ENCODE measurements around the gene ZBTB16.

The ZBTB16 gene

DNA sequence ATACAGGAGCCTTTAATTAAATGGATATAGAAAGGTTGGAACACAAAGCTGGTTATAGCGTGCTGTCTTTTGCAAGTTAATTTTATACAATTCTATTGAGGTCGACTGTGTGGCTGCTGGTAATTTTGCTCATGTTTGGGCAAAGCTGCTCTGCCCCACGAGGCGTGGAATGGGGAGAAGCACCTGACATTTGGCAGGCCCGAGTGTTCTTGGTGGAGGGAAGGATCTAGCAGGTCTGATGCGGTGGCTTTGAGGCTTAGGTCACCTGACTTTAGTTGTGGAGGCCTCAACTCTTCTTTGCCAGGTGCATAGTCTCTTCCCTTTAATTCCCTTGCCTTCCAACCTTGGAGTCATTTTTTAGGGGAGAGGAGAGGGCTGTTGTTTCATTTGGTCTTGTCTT, 97.3 kb downstream of the ZBTB16 start:
- DNase-seq, result no peak

- no peak for DNase-seq
Measured at GRCh38 chr11:114157476-114158050, 98.1 kb downstream of the ZBTB16 start.

GRCh38 chr11:114158421-114158820, 98.9 kb downstream of the ZBTB16 start:
- DNase-seq, result no peak

- DNase-seq, result no peak
Measured at GRCh38 chr11:114158886-114159285, 99.4 kb downstream of the ZBTB16 start.

DNA sequence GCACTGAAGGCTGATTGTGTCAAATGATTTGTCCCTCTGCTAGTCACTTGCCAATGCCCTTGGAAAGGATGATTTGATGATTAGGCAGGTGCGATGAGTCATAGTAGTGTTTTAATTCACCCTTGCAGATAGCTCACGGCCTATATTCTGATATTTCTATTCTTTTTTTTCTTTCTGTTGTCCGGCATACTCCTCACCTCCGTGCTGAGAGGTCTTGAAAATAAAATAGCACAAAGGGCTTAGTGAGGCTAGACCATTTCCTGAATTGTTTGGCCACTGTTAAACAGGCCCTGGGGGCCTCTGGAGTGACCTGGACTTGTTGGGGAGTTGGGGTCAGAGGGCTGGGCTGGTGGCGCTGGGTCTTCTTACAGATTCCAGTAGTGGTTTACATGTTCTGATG, 99.8 kb downstream of the ZBTB16 start:
- DNase-seq, result peak; percentile 31

DNA sequence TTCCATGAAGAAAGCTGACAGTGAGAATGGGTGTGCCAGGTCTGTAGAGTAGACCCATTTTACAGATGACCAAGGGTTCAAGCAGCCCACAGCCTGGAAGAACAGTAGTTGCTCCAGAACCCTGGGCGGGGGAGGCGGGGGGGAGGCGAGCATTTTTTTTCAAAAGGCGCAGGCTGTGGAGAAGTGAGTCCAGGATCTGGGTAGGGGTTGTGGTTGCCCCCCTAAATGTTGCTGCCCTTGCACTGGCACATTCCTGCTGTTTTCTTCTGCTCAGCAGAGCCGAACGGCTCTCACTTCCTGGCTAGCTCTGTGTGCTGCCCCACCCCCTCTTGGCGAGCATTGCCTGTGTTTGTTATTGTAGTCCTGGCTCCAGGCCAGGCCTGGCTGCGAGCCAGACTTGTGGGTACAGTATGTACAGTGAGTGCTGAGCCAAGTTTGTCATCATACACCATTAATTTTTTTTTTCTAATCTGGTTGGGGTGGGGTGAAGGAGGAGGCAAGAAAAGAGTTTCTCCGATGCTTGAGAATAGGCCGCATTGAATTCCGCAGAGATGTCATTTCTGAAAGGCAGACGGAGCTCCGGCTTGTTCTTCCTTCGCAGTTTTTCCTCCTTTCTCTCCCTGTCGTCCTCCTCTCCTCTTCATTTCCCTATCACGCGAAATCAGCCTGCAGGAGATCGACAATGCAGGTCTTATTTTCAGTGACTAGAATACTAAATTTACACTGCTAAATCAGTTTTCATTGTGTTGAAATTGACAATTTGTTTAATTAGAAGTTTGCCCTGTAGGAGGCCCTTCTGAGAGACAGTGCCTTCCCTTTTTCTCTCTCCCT, 100.5 kb downstream of the ZBTB16 start:
- DNase-seq, result peak; percentile 84

DNA sequence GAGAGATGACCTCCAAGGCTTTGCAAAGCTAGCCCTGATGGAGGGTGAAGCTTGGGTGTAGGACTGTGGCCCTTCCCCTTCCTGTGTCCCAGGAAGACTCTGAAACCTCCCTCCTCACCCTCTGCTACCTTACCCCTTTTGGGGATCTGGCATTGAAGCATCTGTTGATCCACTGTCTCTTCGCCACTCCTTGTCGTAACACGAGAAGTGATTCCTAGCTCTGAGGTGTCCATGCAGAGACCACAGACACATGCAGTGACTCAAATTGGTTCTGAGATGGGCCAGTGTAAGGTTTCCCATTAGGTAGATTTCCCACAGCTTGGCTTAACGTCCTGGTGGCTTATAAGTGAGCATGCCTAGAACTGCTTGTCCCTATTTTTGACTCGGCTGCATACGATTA, 101.4 kb downstream of the ZBTB16 start:
- no peak for DNase-seq

- DNase-seq, result no peak
Measured at GRCh38 chr11:114161486-114162250, 102.2 kb downstream of the ZBTB16 start.

DNA sequence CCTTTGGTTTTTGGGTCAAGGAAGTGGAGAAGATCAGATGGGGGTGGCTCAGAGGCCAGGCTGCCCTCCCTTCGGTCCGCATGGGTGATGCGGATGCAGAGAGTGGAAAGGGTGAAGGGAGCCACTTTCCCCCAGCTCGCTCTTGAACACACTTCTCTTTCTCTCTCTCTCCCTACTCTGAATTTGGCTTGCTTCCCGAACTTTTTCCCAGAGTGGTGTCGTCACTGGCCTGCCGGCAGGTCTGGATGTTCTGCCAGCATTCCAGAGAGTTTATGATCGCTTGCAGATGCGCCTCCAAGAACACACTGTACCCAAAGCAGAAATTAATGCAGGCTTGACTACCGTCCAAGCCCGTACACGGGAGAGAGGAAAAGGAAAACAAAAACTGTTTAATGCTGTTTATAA, 103.2 kb downstream of the ZBTB16 start:
- no peak for DNase-seq

- no peak for DNase-seq
Measured at GRCh38 chr11:114163229-114163631, 103.7 kb downstream of the ZBTB16 start.

DNA sequence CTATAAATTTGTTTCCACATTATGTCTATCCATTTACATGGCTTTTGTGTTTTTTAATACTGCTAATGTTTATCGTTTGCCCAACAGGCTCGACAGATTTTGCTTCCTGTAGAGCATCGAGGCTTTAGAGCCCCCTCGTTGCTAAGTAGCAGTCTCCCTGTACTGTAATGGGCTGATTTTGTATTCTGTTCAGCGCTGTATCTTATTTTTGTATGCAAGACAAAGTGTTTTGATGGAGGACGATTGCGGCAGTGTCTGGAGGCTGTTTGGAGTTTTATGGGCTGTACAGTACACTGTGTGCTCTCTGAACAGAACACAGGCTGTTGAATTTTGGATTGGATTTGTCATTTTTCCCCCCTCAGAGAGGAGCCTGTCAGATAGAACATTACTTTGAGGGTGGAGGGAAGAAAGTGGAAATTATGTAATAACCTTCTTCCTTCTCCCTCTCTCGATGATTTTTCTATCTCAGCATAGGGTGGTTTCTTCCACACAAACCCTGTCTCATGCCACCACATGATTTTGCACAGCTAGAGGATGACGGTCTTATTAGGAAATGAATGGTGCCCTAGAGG, 104.4 kb downstream of the ZBTB16 start:
- no peak for DNase-seq

- DNase-seq, result no peak
Measured at GRCh38 chr11:114164546-114164945, 105.0 kb downstream of the ZBTB16 start.

GRCh38 chr11:114165326-114166230, 106.1 kb downstream of the ZBTB16 start:
- DNase-seq, result no peak

DNA sequence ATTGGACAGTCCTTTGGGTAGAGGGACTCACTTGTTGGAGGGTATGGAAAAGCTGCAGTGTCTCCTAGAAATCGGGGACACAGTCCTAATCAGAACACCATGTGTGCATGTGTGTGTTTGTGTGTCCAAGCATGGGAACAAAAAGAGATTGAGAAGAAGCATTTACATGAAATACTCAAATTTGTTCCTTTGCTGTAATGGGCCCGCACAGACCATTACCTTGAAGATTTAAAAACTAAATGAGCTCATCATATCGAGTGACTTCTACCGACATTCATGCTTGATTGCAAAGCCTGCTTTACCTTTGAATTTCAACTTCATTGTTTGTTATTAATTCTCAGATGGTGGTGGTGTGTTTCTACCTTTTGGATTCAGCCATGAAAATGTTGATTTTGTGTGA, 106.9 kb downstream of the ZBTB16 start:
- no peak for DNase-seq

DNA sequence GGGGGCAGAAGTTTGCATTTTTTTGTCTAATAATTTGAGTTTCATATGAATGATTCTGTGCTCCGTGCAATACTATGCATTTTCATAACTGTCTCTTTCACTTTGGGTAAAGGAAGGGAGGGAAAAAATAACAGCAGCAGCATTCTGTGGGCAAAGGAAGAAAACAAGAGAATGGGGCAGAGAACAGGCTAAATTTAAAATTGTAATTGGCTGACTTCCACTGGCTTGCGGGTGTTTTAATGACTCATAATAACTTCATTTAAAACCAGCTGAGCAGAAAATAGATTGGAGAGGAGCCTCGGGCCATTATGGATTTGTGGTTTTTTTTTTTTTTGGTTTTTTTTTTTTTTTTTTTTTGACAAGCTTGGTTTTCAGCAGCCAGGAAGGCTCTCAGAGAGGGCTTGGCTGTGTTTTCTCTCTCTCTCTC, 107.4 kb downstream of the ZBTB16 start:
- DNase-seq, result peak; percentile 46

DNA sequence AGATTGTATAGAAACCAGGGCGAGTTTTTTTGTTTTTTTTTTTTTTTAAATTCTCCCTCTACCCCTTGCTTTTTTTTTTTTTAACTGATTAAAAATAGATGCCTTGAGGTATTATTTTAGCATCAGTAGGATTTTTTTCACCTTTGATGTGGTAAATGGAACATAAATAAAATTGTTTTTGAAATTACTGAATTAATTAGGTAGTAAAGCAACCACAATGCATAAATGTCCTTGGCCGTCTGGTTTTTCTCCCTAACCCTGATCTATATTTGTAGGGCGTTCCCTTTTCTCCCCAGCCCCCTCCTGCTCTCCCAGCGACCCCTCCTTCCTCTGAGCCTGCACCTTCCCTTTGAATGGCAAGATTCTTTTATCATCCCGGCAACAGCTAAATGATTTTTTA, 107.8 kb downstream of the ZBTB16 start:
- no peak for DNase-seq

DNA sequence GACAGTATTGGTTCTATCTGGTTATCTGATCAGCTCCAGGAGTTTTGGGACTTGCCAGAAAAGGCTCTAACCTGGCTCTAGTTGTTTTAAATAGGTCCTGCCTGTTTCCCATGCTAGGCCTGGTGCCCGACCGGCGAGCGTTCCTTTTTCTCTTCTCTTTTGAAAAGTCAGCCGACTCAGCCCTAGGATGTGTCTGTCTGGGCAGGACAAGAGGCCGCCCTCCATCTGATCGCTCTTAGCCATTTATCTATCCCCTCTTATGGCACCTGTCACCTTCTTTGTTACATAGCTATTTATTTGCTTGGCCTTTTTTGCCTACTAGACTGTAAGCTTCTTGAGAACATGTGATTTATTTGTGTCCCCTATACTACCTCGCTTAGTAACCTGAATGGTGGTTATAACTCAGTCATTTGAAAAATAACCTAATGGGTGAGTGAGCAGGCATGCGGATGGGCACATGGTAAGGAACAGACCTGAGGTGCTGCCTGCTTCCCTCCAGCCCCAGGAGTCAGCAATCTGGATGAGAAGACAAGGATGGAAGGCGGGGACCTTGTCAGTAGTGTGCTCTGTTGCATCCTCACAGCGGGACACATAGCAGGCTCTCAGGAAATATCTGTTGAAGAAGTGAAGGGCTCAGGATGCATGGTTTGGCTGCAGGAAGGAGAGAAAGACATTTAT, 108.4 kb downstream of the ZBTB16 start:
- DNase-seq, result no peak

GRCh38 chr11:114168691-114169090, 109.2 kb downstream of the ZBTB16 start:
- no peak for DNase-seq

GRCh38 chr11:114169321-114169749, 109.8 kb downstream of the ZBTB16 start:
- no peak for DNase-seq

DNA sequence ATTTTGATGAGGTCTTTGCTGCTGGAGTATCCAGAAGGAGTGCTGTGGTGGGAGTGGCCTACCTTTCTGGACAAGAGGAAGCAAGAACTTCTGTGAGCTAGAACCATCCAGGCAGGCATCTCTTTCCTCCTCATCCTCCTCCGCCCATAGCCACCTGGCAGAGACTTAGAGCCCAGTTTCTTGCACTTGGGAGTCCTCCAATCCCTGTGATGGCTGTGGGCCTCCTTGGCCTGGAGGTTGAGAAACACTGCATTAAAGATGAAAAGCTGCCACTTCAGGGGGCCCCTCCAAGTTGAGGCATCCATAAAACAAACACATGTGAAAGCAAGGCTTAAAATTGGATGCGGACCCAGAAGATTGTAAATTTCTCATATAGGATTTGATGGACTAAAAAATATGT, 110.3 kb downstream of the ZBTB16 start:
- DNase-seq, result no peak

DNA sequence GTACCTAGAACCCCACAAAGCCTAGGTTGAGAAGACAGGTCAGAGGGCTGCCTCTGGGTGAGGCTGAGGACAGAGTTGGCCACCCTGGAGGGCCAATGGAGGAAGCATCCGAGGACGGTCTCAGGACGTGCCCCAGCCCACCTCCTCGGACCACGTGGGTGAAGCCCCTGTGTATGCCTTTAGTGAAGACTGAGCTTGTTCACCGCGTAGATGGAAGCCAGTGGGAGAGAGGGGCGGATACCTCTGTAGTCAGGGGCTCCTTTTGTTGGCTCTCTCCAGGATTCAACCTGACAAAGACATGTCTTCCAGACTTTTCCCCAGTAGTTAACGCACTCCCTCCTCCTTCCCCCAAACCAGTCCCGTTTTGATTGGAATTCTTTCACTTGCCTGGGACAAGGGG, 110.7 kb downstream of the ZBTB16 start:
- no peak for DNase-seq
